Bronchus fibroblast of lung (primary cell): ENCODE data around the gene PKP4. TPM values are rescaled to one million over a fixed set of nuclear protein-coding genes. Genes with fewer than 3 reads are reported as not detected.

Experiments used
- total RNA-seq: library from RNA; depleted of rRNA; stranded (reverse); fragments of >200 nt; gene quantifications from 2 replicates; pipeline ENCODE4 v1.2.3, GENCODE V29; 2015

Gene PKP4
- total RNA-seq: 17.7 and 21.9 TPM in 2 replicates

DNA sequence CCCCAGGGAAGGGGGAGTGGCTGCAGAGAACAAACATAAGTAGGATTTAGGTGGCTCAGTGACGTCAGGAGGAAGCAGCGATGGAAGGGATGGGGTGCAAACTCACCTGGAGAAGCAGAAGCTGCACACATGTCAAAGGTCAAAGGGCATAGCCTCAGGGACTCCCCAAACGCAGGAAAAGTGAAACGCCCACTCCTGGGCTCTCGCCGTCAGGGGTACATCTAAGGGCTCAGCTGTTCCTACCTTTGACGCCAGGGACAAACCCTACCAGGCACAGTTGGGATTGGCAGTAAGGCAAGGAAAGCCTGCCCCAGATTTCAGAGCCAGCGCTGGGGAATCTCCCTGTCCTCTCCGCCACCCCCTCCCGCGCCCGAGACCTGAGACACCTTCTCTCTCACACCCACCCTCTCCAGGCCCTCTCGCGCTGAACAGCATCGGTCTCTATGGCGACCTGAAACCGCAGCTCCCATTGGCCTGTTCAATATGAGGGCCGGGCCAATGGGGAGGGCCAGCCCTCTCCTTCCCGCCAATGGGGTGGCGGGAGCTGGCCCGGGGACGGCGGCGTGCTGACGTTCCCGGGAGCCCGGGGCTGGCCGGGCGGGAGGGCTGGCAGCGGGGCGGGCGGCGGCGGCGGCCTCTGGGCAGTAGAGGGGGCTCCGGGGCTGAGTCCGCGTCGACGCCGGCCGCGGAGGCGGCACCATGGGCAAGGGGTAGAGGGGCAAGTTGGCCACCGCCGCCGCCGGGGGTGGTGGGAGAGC, at the start of gene PKP4, which contains the start of gene CCDC148:
Gene PKP4, plus strand, starts transcription at position 644 of the 758 bp plus-strand sequence. CDS start 76,233 bp downstream, outside the sequence.
Gene CCDC148, minus strand, starts transcription at position 445 of the 758 bp plus-strand sequence. Its CDS starts 314 bp downstream, at position 131.

Other genes with a start within 250 kb of the PKP4 start
- gene CCDC148, start 199 bp upstream of the PKP4 start, total RNA-seq: 0.45 and 0.50 TPM in 2 replicates